Lower leg skin (tissue), 3 donors: ENCODE results near the gene JOSD1.

Experiments used
- POLR2A ChIP-seq, 2 donors: fragments of 450-650 bp; IDR thresholded peaks; one replicate each; pipeline ENCODE4 v1.6.1; 2016 to 2017; ENCODE audit warnings: antibody characterized with exemption in 2 of 2, mild to moderate bottlenecking in 1 of 2, moderate library complexity in 1 of 2
- TF ChIP-seq, protein P1 (sequence below), 3 donors: fragments of 450-650 bp; IDR thresholded peaks; one replicate each; pipeline ENCODE4 v1.5.1; 2016; ENCODE audit warnings: antibody characterized with exemption in 3 of 3, mild to moderate bottlenecking in 3 of 3, moderate library complexity in 2 of 3

DNA sequence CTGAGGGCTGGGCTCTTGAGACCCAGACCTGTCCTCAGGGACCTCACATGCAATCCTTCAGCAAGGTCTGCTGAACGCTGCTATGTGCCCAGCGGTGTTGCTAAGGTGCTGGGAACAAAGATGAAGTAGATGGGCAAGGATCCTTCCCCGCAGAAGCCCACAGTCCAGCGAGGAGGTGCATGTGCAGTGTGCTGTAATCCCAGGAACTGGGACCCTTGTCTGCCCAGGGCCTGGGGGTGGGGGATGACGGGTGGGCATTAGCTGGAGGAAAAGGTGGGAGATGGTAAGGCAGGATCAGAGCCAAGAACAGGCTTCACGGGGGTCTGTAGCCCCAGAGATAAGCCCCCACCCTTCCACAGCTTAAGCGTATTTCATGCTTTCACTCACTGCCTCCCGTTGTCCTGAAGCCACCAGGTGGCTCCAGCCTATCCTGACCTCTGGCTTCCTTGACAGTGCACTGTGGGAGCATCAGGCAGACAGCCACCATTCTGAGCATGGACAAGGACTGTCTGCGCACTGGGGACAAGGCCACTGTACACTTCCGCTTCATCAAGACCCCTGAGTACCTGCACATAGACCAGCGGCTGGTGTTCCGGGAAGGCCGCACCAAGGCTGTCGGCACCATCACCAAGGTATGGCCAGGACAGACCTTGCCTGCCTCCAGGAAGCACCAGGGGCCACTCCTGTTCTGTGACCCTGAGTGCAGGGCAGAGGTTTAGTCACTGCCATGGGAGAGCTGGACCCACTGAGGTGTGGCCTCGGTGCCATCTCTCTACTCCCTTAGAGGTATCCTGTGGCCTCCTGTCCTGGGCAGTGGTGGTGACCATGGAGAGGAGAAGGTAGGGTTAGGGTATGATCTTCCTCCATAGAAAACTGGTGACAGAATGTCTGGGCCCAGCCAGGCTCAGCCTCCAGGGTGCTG is 27.0 kb upstream of the JOSD1 start:
- no peak for TF ChIP-seq POLR2A (IDR thresholded peaks at IDR 0.05)
- TF ChIP-seq, protein P1, sequence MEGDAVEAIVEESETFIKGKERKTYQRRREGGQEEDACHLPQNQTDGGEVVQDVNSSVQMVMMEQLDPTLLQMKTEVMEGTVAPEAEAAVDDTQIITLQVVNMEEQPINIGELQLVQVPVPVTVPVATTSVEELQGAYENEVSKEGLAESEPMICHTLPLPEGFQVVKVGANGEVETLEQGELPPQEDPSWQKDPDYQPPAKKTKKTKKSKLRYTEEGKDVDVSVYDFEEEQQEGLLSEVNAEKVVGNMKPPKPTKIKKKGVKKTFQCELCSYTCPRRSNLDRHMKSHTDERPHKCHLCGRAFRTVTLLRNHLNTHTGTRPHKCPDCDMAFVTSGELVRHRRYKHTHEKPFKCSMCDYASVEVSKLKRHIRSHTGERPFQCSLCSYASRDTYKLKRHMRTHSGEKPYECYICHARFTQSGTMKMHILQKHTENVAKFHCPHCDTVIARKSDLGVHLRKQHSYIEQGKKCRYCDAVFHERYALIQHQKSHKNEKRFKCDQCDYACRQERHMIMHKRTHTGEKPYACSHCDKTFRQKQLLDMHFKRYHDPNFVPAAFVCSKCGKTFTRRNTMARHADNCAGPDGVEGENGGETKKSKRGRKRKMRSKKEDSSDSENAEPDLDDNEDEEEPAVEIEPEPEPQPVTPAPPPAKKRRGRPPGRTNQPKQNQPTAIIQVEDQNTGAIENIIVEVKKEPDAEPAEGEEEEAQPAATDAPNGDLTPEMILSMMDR (IDR thresholded peaks at IDR 0.05) = no peak
